GM10266 (cell line): ENCODE data around the gene KYNU.

Experiments
- DNase-seq: peaks from one replicate; pipeline ENCODE4 v3.0.0; 2012; ENCODE audit errors: extremely low spot score
- CTCF ChIP-seq: IDR thresholded peaks from 2 replicates; pipeline ENCODE4 v1.5.1; 2012; ENCODE audit warnings: mild to moderate bottlenecking, low read depth; ENCODE audit not compliant: control insufficient read depth, insufficient read depth; ENCODE audit errors: missing control alignments

The KYNU gene

GRCh38 chr2:142920571-142920970, 43.1 kb downstream of the KYNU start:
- no peak for DNase-seq
- TF ChIP-seq CTCF: no peak

GRCh38 chr2:142926445-142926844, 49.0 kb downstream of the KYNU start:
- TF ChIP-seq CTCF: no peak
- no peak for DNase-seq

- no peak for TF ChIP-seq CTCF
- DNase-seq: no peak
These were observed 53.5 kb downstream of the KYNU start for GRCh38 chr2:142930835-142931398.

- no peak for DNase-seq
- TF ChIP-seq CTCF: no peak
These were observed 56.5 kb downstream of the KYNU start for GRCh38 chr2:142933916-142934315.

- DNase-seq: no peak
- TF ChIP-seq CTCF: no peak
These were observed 58.2 kb downstream of the KYNU start for GRCh38 chr2:142935563-142936089.

GRCh38 chr2:142936629-142937028, 59.2 kb downstream of the KYNU start:
- TF ChIP-seq CTCF: no peak
- no peak for DNase-seq

GRCh38 chr2:142937347-142937746, 59.9 kb downstream of the KYNU start:
- no peak for TF ChIP-seq CTCF
- DNase-seq: no peak
